ENCODE measurements around the gene DHPS. TPM values are rescaled to one million over a fixed set of nuclear protein-coding genes. Genes with fewer than 3 reads are reported as not detected.

The DHPS gene
- polyA plus RNA-seq, 1 experiment, result 92.2 TPM

DNA sequence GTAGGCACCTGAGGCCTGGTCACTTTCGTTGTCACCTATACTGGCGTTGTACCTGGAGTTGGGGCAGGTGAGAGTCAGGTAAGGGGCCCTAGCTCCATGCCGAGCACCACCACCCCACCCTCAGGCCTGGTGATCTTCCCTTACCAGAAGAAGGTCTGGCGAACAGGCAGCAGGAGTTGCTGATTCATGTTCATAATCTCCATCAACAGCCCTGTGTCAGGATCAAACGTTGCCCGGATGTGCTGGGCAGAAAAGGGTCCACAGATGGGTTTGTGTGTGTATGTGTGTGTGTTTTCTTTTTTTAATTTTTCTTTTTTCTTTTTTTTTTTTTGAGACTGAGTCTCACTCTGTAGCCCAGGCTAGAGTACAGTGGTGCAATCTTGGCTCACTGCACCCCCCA is 29.5 kb downstream of the DHPS start:
- peaks cover 7% of the 10 kb centered on the region for H3K36me3 ChIP-seq (ENCODE audit: control insufficient read depth, insufficient read depth, low read length)
- ChIA-PET CTCF (interaction anchor here (0.9 to 1.5 kb wide), 2 partner anchors 20 to 22 kb away, joined by 3 to 4 read pairs; no protein-coding TSS in a partner anchor), POLR2A (no interaction called here)

DNA sequence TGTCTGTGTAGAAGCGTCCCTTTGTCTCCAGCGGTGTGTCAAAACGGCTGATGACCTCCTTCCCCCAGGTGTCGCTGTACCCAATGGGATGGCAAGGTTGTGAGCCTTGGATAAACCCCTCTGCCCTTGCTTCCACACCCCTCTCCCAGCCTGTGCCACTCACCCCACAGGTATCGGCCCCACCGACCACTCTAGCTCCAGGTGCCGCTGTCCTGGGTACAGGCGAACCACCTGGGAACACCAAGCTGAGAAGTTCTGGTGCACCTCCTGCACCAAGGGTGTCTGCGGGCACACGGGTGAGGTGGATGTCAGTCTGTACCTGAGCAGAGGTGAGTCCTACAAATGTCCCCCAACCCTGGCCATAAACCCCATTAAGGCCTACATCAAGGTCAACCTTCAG is 31.7 kb downstream of the DHPS start:
- DNase-seq (ENCODE audit: low read depth), result no peak
- ChIA-PET CTCF (interaction anchor here (0.6 to 2.3 kb wide), 3 partner anchors 8 to 12 kb away, joined by 3 to 8 read pairs (median 3); no protein-coding TSS in a partner anchor), POLR2A (no interaction called here)
- Histone ChIP-seq H3K36me3 (ENCODE audit: control insufficient read depth, insufficient read depth, low read length) (peaks cover 2% of the 10 kb centered on the region; the same call in 1 of the 2 replicates), H3K4me3 (ENCODE audit: low read depth, low read length) (no peak overlapping the region), H3K27me3 (ENCODE audit: control insufficient read depth, insufficient read depth, low read length) (no peaks in the 10 kb centered on the region)
- TF ChIP-seq, protein P1, sequence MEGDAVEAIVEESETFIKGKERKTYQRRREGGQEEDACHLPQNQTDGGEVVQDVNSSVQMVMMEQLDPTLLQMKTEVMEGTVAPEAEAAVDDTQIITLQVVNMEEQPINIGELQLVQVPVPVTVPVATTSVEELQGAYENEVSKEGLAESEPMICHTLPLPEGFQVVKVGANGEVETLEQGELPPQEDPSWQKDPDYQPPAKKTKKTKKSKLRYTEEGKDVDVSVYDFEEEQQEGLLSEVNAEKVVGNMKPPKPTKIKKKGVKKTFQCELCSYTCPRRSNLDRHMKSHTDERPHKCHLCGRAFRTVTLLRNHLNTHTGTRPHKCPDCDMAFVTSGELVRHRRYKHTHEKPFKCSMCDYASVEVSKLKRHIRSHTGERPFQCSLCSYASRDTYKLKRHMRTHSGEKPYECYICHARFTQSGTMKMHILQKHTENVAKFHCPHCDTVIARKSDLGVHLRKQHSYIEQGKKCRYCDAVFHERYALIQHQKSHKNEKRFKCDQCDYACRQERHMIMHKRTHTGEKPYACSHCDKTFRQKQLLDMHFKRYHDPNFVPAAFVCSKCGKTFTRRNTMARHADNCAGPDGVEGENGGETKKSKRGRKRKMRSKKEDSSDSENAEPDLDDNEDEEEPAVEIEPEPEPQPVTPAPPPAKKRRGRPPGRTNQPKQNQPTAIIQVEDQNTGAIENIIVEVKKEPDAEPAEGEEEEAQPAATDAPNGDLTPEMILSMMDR (IDR thresholded peaks at IDR 0.05; ENCODE audit: insufficient read depth, low read depth, low read length), result no peak

More for the DNA sequence above, 29.5 kb downstream of the DHPS start:
- Histone ChIP-seq H3K4me3 (ENCODE audit: low read depth, low read length) (no peak overlapping the region), H3K27me3 (ENCODE audit: control insufficient read depth, insufficient read depth, low read length) (no peaks in the 10 kb centered on the region)
- TF ChIP-seq, protein P1 (IDR thresholded peaks at IDR 0.05; ENCODE audit: insufficient read depth, low read depth, low read length), result no peak
- no peak for DNase-seq (ENCODE audit: low read depth)

DNA sequence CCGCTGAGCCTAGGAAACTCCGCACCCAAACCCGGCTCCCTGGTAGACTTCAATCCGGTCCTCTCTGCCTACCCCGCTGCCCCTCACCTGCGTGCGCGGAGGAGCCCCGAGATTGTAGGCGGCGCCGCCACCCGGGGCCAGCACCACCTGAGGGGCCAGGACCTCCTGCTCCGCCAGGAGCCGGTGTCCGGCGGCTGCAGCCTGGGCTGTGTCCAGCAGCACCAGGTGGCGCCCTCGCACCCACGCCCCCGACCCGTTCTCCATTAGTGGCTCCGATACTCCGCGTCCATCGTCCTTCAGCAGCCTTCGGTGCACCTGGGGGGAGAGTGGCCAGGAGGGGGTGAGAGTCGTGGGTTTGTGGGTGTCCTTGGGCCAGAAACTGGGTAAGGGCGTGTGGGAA is 33.6 kb downstream of the DHPS start:
- Histone ChIP-seq H3K36me3 (ENCODE audit: control insufficient read depth, insufficient read depth, low read length) (no peaks in the 10 kb centered on the region; the same call in 1 of the 2 replicates), H3K27me3 (ENCODE audit: control insufficient read depth, insufficient read depth, low read length) (no peaks in the 10 kb centered on the region), H3K4me3 (ENCODE audit: low read depth, low read length) (peak overlapping the region; percentile 25)
- no peak for DNase-seq (ENCODE audit: low read depth)
- ChIA-PET POLR2A (no interaction called here), CTCF (no interaction called here)
- TF ChIP-seq, protein P1 (IDR thresholded peaks at IDR 0.05; ENCODE audit: insufficient read depth, low read depth, low read length), result peak; percentile 34

DNA sequence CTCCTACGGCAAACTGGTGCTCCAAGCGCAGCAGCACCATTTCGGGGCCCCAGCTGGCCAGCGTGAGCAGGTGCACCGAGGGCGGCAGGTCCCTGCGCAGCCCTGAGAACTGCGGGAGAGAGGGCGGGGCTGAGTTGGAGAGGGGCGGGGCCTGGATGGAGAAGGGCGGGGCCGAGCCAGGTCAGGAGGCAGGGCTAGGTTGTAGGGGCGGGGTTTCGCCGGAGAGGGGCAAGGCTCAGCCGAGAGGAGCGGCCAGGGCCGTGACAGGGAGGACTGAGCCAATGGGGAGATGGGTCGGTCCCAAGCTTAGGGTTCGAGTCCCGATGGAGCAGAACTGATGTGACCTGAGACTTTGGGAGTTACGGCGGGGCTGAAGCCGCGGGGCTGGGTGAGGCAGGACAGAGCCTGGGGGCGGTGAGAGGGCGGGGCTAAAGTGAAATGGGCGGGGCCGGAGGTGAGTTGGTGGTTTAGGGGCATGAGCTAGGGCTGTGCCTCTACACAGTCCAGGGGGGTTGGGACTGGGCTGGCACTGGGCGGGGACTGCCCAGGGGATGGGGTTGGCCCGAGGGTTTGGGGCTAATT is 34.1 kb downstream of the DHPS start:
- H3K27me3 ChIP-seq (ENCODE audit: control insufficient read depth, insufficient read depth, low read length), result no peaks in the 10 kb centered on the region
- H3K36me3 ChIP-seq (ENCODE audit: control insufficient read depth, insufficient read depth, low read length), result no peaks in the 10 kb centered on the region; the same call in 1 of the 2 replicates
- POLR2A ChIA-PET, result no interaction called here
- no peak for DNase-seq (ENCODE audit: low read depth)
- CTCF ChIA-PET, result no interaction called here
- H3K4me3 ChIP-seq (ENCODE audit: low read depth, low read length), result peak overlapping the region; percentile 25
- TF ChIP-seq, protein P1 (IDR thresholded peaks at IDR 0.05; ENCODE audit: insufficient read depth, low read depth, low read length), result no peak

DNA sequence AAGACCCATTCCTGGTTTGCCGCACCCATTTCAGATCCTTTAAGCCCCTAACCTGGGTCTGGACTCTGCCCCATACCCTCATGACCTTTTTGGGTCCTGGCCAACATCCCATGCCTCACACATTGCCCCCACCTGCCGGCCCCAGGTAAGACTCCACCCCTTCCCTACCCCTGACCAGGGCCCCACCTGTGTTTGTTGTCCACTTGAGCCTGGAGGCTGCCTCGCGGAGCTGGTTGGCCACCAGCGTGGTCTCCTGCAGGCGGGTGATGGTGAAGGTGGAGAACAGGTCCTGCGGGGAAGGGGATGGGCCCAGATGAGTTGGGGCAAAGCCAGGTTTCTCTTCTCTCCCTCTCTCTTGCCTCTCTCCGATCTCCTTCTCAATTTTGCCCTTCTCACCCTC is 34.6 kb downstream of the DHPS start:
- Histone ChIP-seq H3K27me3 (ENCODE audit: control insufficient read depth, insufficient read depth, low read length) (no peaks in the 10 kb centered on the region), H3K36me3 (ENCODE audit: control insufficient read depth, insufficient read depth, low read length) (no peaks in the 10 kb centered on the region; the same call in 1 of the 2 replicates), H3K4me3 (ENCODE audit: low read depth, low read length) (no peak overlapping the region)
- TF ChIP-seq, protein P1 (IDR thresholded peaks at IDR 0.05; ENCODE audit: insufficient read depth, low read depth, low read length), result no peak
- POLR2A ChIA-PET, result no interaction called here
- CTCF ChIA-PET, result no interaction called here
- no peak for DNase-seq (ENCODE audit: low read depth)

Measured in BJ (cell line).